PC-3 (cell line): ENCODE measurements around the gene PRR14. TPM values are rescaled to one million over a fixed set of nuclear protein-coding genes. Genes with fewer than 3 reads are reported as not detected.
"Not testable (repeated sequence)": the region's sequence is repeated elsewhere in the genome, so short reads cannot be mapped to it uniquely, and the experiment has no call there.

Source experiments
- ATAC-seq: fragments of 200-7000 bp; cut with Tn5 transposase; 2 replicates; pipeline ENCODE4 v1.9.1; 2020; ENCODE audit warnings: mild to moderate bottlenecking, moderate library complexity
- BruUV-seq: library from RNA; stranded (reverse); fragments of 400-500 nt; replicated peaks from 2 replicates; lab custom pipeline; 2021; lab: Mats Ljungman, UMichigan
- CTCF ChIA-PET: fragments of 300-600 bp; sonication (Branson Sonifier 250); formaldehyde crosslinking; loops from one replicate; lab custom pipeline; 2022; ENCODE audit warnings: antibody characterized with exemption; lab: Charles Lee
- POLR2A ChIA-PET: fragments of 300-600 bp; sonication (Branson Sonifier 250); formaldehyde crosslinking; loops from one replicate; lab custom pipeline; 2022; ENCODE audit warnings: antibody characterized with exemption; ENCODE audit not compliant: unreplicated experiment; lab: Charles Lee
- DNase-seq: peaks from one replicate; pipeline ENCODE4 v3.0.0-alpha.2; 2015
- H2AFZ ChIP-seq: fragments of 300-600 bp; sonication (generic); 2 replicates; pipeline ENCODE4 v1.6.0; 2016; ENCODE audit warnings: antibody characterized with exemption, low read length
- H3F3A ChIP-seq: fragments of 300-600 bp; sonication (generic); one replicate; pipeline ENCODE4 v1.6.0; 2017; ENCODE audit warnings: antibody characterized with exemption, low read length, control low read depth, mild to moderate bottlenecking; ENCODE audit not compliant: unreplicated experiment
- H3K27ac ChIP-seq: fragments of 300-600 bp; sonication (generic); 2 replicates; pipeline ENCODE4 v1.5.1; 2016; ENCODE audit warnings: mild to moderate bottlenecking, low read length
- H3K27me3 ChIP-seq: fragments of 300-600 bp; sonication (generic); 2 replicates; pipeline ENCODE4 v1.6.1; 2016; ENCODE audit warnings: low read length, mixed read lengths
- H3K36me3 ChIP-seq: fragments of 300-600 bp; sonication (generic); 2 replicates; pipeline ENCODE4 v1.6.1; 2016; ENCODE audit warnings: low read depth, mixed run types, low read length, mixed read lengths
- H3K4me1 ChIP-seq: fragments of 300-600 bp; sonication (generic); 2 replicates; pipeline ENCODE4 v1.5.1; 2016; ENCODE audit warnings: low read length; ENCODE audit not compliant: insufficient read depth
- H3K4me2 ChIP-seq: fragments of 300-600 bp; sonication (generic); 2 replicates; pipeline ENCODE4 v1.6.0; 2016; ENCODE audit warnings: low read length
- H3K4me3 ChIP-seq: fragments of 300-600 bp; sonication (generic); 2 replicates; pipeline ENCODE4 v1.5.1; 2016; ENCODE audit warnings: mild to moderate bottlenecking, low read length, mixed read lengths
- H3K79me2 ChIP-seq: fragments of 300-600 bp; sonication (generic); 2 replicates; pipeline ENCODE4 v1.6.1; 2017; ENCODE audit warnings: low read length, mixed read lengths
- H3K9ac ChIP-seq: fragments of 300-600 bp; sonication (generic); 2 replicates; pipeline ENCODE4 v1.6.0; 2016; ENCODE audit warnings: mild to moderate bottlenecking, low read length
- H3K9me2 ChIP-seq: fragments of 300-600 bp; sonication (generic); replicated peaks from 2 replicates; pipeline ENCODE4 v1.6.1; 2016; ENCODE audit warnings: mixed run types, low read length, mixed read lengths
- H3K9me3 ChIP-seq: fragments of 300-600 bp; sonication (generic); 2 replicates; pipeline ENCODE4 v1.6.1; 2016; ENCODE audit warnings: low read length, mixed read lengths
- H4K20me1 ChIP-seq: fragments of 300-600 bp; sonication (generic); 2 replicates; pipeline ENCODE4 v1.6.1; 2016; ENCODE audit warnings: low read length, mixed read lengths
- EZH2 ChIP-seq: fragments of 300-600 bp; sonication (generic); IDR thresholded peaks from one replicate; pipeline ENCODE4 v1.6.1; 2017; ENCODE audit warnings: antibody characterized with exemption, mild to moderate bottlenecking, low read length; ENCODE audit not compliant: unreplicated experiment
- EZH2phosphoT487 ChIP-seq: fragments of 300-600 bp; sonication (generic); IDR thresholded peaks from 2 replicates; pipeline ENCODE4 v1.6.1; 2018; ENCODE audit warnings: mild to moderate bottlenecking, antibody characterized with exemption, low read length, borderline replicate concordance
- intact Hi-C: fragments of 100-400 bp; cut with micrococcal nuclease; formaldehyde crosslinking; loops from 2 replicates; pipeline ENCODE4 v1.9.0; 2023
- total RNA-seq: library from RNA; depleted of rRNA; stranded (reverse); fragments of >200 nt; gene quantifications from 2 replicates; pipeline ENCODE4 v1.2.3, GENCODE V29; 2014
- TF ChIP-seq, protein P1 (sequence below): fragments of 300-600 bp; sonication (generic); conservative IDR thresholded peaks from 2 replicates; pipeline ENCODE4 v1.5.1; 2017; ENCODE audit warnings: antibody characterized with exemption, low read depth, mild to moderate bottlenecking, low read length

PRR14 gene
- total RNA-seq, 1 experiment from 2014 or later = 9.6 TPM

GRCh38 chr16:30626236-30626635 is 24.5 kb upstream of the PRR14 start:
- Histone ChIP-seq H3F3A (no peaks in the 10 kb centered on the region), H3K4me1 (peaks cover 16% of the 10 kb centered on the region), H3K9ac (no peak overlapping the region), H3K36me3 (no peaks in the 10 kb centered on the region), H2AFZ (no peak overlapping the region), H3K79me2 (no peaks in the 10 kb centered on the region), H3K27me3 (no peaks in the 10 kb centered on the region), H4K20me1 (no peaks in the 10 kb centered on the region), H3K4me2 (no peak overlapping the region), H3K4me3 (no peak overlapping the region), H3K27ac (no peak overlapping the region), H3K9me3 (no peaks in the 10 kb centered on the region), H3K9me2 (no peaks in the 10 kb centered on the region)
- ATAC-seq = no peak
- ChIA-PET CTCF (no interaction called here), POLR2A (no interaction called here)
- DNase-seq = no peak
- intact Hi-C loops = no loop called here
- TF ChIP-seq, protein P1, sequence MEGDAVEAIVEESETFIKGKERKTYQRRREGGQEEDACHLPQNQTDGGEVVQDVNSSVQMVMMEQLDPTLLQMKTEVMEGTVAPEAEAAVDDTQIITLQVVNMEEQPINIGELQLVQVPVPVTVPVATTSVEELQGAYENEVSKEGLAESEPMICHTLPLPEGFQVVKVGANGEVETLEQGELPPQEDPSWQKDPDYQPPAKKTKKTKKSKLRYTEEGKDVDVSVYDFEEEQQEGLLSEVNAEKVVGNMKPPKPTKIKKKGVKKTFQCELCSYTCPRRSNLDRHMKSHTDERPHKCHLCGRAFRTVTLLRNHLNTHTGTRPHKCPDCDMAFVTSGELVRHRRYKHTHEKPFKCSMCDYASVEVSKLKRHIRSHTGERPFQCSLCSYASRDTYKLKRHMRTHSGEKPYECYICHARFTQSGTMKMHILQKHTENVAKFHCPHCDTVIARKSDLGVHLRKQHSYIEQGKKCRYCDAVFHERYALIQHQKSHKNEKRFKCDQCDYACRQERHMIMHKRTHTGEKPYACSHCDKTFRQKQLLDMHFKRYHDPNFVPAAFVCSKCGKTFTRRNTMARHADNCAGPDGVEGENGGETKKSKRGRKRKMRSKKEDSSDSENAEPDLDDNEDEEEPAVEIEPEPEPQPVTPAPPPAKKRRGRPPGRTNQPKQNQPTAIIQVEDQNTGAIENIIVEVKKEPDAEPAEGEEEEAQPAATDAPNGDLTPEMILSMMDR = no peak
- no peak for TF ChIP-seq EZH2
- TF ChIP-seq EZH2phosphoT487 = no peak
- no TSS peak for BruUV-seq

DNA sequence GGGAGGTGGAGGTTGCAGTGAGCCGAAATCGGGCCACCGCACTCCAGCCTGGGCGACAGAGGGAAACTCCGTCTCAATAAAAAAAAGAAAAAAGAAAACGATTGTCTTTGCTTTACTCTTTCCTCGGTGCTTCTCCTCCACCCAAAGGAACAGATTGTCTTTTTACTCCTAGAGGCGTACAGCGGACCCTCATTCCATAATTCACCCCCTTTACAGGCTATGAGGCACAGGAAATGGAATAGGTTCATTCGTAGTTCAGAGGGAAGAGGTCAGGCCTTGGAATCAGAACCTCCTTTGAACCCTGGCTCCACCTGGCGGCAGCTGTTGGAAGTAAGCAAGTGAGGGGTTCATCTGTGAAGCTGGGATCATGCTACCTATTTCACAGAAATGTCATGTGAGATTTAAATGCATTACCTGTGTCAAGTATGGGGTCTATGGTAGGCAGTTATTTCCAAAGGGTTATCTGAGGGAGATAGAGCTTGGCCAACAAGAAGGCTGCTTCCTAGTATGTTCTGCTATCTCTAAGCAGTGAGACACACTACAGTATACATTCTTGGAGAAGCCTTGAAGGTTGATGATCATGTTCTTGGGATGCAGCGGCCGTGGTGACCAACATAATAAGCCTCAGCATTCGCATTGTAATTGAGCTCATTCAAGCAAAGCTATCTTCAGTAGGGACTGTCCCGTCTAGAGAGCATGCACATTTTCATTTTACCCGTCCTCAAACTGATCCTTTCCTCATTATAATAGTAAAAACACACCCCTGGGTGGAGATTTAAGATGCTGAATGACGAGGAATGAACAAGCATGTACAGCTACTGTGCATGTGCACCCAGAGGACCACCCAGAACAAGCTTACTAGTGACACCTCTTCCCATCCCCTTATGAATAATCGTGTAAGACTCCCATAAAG is 21.9 kb upstream of the PRR14 start:
- DNase-seq (peak; percentile 84), ATAC-seq (peak; percentile 88)
- no peaks in the 10 kb centered on the region for H3K9me2 ChIP-seq
- H3K27ac ChIP-seq = no peak overlapping the region
- no TSS peak for BruUV-seq
- no peaks in the 10 kb centered on the region for H3K9me3 ChIP-seq
- H3K4me3 ChIP-seq = no peak overlapping the region
- H3K79me2 ChIP-seq = no peaks in the 10 kb centered on the region
- CTCF ChIA-PET = interaction anchor here (1.3 kb wide), 1 partner anchor 199 kb away, joined by 4 read pairs; the partner anchor contains the start of gene DCTPP1
- POLR2A ChIA-PET = no interaction called here
- no peaks in the 10 kb centered on the region for H3K27me3 ChIP-seq
- intact Hi-C loops = loop anchor here (2.0 kb wide), 1 partner anchor 18 kb away; the partner anchor contains the start of gene ZNF689
- H3K4me2 ChIP-seq = peak overlapping the region; percentile 53; the same call in 1 of the 2 replicates
- no peaks in the 10 kb centered on the region for H3K36me3 ChIP-seq
- H4K20me1 ChIP-seq = no peaks in the 10 kb centered on the region
- H3F3A ChIP-seq = no peaks in the 10 kb centered on the region
- H3K9ac ChIP-seq = no peak overlapping the region
- peaks cover 3% of the 10 kb centered on the region; the same call in 1 of the 2 replicates for H3K4me1 ChIP-seq
- peak overlapping the region; percentile 71 for H2AFZ ChIP-seq
- TF ChIP-seq, protein P1 = peak; percentile 88
- TF ChIP-seq EZH2phosphoT487 (no peak), EZH2 (no peak)

- CTCF ChIA-PET, H3K27me3 ChIP-seq, H3K4me1 ChIP-seq, H3K9me2 ChIP-seq, ATAC-seq, H4K20me1 ChIP-seq, H3K4me2 ChIP-seq, H3K9me3 ChIP-seq, H3K9ac ChIP-seq, H3K4me3 ChIP-seq, H3F3A ChIP-seq, H3K36me3 ChIP-seq, DNase-seq, BruUV-seq, H3K27ac ChIP-seq, H2AFZ ChIP-seq: not testable (repeated sequence)
- peaks cover 13% of the 10 kb centered on the region for H3K79me2 ChIP-seq
- intact Hi-C loops = loop anchor here (10.0 kb wide), 2 partner anchors 58 to 108 kb away; partner anchors contain the start of genes ZNF688 and ZNF768
- POLR2A ChIA-PET = interaction anchor here (0.6 kb wide), 1 partner anchor 567 kb away, joined by 3 read pairs; no protein-coding TSS in a partner anchor
Observed at GRCh38 chr16:30632454-30632853, 18.3 kb upstream of the PRR14 start.
